HG03039 (cell line): ENCODE results near the gene DYRK2.

Experiments used
- ATAC-seq: cut with Tn5 transposase; IDR thresholded peaks from one replicate; pipeline ENCODE4 v1.9.1; 2021; ENCODE audit warnings: mild to moderate bottlenecking, moderate library complexity; ENCODE audit not compliant: unreplicated experiment

The DYRK2 gene

GRCh38 chr12:67698672-67699581, 50.4 kb downstream of the DYRK2 start:
- peak; percentile 95 for ATAC-seq

DNA sequence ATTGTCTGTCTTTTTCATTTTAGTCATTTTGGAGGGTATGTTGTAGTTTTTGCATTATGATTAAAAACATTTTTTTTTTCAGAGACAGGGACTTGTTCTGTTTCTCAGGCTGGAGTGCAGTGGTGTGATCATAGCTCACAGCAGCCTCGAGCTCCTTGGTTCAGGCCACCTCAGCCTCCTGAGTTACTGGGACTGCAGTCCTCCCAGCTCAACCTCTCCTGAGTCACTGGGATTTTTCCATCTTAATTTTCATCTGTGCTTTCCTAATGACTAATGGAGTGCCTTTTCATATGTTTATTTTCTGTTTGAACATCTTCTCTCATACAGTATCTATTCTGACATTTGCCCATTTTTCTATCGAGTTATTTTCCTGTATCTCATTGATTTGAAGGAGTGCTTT, 52.6 kb downstream of the DYRK2 start:
- no peak for ATAC-seq

- ATAC-seq, result no peak
Observed at GRCh38 chr12:67702136-67702535, 53.6 kb downstream of the DYRK2 start.

DNA sequence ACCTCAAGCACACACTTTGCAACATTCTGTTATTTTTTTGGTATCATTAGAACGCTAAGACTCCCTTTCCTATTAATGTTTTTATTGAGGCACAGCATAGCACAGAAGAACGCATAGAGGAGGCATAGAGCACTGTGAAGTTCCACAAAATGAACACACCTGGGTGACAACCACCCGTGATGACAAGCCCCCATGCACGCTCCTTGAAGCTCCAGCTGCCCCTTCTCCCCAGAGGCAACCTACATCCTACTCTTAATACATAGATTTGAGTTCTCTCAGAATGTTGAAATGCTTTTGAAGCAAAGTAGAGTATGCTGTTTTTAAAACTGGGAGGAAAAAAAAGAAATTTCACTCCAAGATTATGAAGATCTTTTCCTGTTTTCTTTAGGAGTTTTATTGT, 55.5 kb downstream of the DYRK2 start:
- ATAC-seq, result no peak

DNA sequence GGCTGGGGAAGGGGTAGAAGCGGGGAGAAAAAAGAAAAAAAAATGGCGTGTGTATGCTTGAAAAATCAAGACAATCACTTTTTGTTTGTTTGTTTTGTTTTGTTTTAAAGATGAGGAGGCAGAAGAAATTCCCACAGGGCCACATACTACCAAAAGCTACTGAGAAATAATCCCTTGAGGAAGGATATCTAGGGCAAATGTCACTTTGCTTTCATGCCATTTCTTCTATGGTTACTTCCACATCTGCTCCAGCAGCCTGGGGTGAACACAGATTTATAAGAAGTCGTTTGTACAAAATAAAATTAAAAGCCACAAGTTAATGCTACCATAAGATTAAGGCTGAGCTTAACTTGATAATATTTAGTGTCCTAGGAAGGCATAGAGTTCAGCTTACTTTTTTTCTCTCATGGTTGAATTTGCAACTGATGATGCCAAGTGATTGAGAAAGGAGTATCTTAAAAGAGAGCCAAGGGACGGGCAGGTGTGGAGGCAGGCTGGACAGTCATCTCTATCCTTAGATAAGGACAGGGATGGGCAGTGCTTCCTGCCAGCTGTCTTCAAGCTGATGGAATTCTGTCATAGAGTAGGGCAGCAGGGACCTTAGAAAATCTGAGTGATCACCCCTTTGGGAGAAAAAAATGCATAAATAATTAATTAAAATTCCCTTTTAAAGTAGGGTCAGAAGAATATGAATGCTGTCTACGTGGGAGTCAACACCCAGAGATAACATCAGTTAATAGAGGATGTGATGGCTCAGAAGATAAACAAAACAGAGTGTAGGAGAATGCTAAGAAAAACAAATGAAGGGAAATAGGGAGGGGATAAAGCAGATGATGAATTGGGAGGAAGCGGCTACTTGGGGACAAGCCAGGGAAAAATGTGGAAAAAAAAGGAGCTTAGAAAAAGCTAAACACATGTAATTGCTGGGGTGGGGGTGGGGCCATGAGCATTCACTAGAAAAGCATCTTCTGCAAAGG, 57.1 kb downstream of the DYRK2 start:
- ATAC-seq, result no peak

DNA sequence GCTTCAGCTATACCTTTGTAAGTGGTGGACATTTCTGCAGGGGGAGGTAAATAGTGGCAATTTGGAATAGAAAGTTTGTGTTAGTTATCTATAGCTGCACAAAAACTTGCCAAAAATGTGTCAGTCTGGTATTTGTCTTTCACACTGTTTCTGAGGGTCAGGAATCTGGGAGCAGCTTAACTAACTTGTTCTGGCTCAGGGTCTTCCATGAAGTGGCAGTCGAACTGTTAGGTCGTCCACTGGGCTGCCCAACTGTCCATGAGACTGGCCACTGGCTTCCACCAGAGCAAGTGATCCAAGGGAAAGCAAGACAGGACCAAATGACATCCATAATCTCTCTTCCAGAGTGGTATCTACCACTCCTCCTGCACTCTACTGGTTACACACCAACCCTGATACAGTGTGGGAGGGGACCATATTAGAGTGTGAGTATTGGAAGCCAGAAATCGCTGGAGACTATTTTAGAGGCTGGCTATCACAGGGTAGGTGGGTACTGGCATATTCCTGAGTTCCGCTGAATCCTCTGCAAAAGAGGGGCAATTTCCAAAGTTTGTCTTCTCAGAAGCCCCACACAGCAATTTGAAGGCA, 60.9 kb downstream of the DYRK2 start:
- no peak for ATAC-seq

DNA sequence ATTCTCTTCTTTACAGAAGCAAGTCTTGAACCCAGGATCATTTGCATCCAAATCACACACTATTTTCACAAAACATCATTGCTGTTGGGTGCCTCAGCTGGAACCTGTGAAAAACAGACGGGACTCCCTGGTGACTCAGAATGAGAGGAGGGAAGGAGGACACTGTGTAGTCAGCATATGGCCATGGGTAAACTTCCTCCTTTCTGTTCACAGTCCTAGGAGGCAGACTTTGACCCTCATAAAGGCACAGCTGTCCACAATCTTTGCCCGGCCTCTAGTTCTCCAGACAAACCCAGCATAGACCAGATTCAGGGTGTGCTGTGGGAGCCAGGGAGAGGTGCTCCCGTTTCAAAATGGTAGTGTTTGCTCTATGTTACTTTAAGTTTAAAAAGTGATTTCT, 62.0 kb downstream of the DYRK2 start:
- ATAC-seq, result peak; percentile 99

- ATAC-seq, result no peak
Observed at GRCh38 chr12:67712011-67712410, 63.5 kb downstream of the DYRK2 start.

GRCh38 chr12:67714648-67715047, 66.1 kb downstream of the DYRK2 start:
- no peak for ATAC-seq
